ENCODE measurements around the gene DAND5. TPM values are rescaled to one million over a fixed set of nuclear protein-coding genes. Genes with fewer than 3 reads are reported as not detected.

DAND5 gene
- polyA plus RNA-seq, 1 donor (not counting 4 experiments of a cell fraction or from before 2014, with no cell fraction given): not detected

DNA sequence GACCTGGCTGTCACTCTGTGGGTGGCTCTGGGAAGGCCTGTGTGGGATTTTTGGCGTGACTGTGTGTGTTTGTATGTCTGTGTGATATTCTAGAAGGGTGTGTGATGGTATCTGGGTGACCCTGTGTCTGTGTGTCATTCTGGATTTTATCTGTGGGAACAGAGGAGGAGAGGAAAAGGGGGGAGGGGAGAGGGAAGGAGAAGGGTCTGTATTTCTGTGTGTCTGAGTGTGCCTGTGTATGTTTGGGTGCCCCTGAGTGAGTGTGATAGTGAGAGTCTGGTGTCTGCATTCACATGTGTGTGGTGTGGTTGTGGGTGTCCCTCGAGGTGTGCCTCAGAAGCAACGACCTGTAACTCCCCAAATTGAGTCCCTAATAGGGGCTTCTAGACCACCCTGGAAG is 17.8 kb downstream of the DAND5 start:
- Histone ChIP-seq H4K20me1 (ENCODE audit: control insufficient read depth, extremely low read depth, insufficient read depth, low read length) (no peaks in the 10 kb centered on the region), H3K79me2 (ENCODE audit: control insufficient read depth, insufficient read depth, low read length) (no peaks in the 10 kb centered on the region), H3K36me3 (ENCODE audit: control insufficient read depth in 2 of 2, extremely low read depth in 1 of 2, insufficient read depth in 2 of 2, low read length in 2 of 2) (no peaks in the 10 kb centered on the region), H3K4me1 (ENCODE audit: control insufficient read depth, extremely low read depth, insufficient read depth, low read length) (no peaks in the 10 kb centered on the region), H3K9me1 (ENCODE audit: control insufficient read depth, extremely low read depth, insufficient read depth, low read length) (no peaks in the 10 kb centered on the region), H3K4me3 (ENCODE audit: control insufficient read depth in 2 of 3, extremely low read depth in 1 of 3, insufficient read depth in 2 of 3, low read depth in 1 of 3, low read length in 3 of 3) (no peak overlapping the region), H3K27ac (ENCODE audit: control insufficient read depth, insufficient read depth, low read length) (no peak overlapping the region), H3K27me3 (ENCODE audit: control insufficient read depth, extremely low read depth, insufficient read depth, low read length) (no peaks in the 10 kb centered on the region), H2AFZ (ENCODE audit: control insufficient read depth, low read length) (no peak overlapping the region), H3K9ac (ENCODE audit: control insufficient read depth, extremely low read depth, insufficient read depth, low read length) (no peak overlapping the region), H3K9me3 (ENCODE audit: control insufficient read depth, low read depth, low read length) (peaks cover 2% of the 10 kb centered on the region), H3K4me2 (ENCODE audit: control insufficient read depth, extremely low read depth, insufficient read depth, low read depth, low read length) (no peak overlapping the region)
- DNase-seq (ENCODE audit: low read depth, low spot score) (no peak), FAIRE-seq (no peak)
- TF ChIP-seq EZH2 (IDR thresholded peaks at IDR 0.05; ENCODE audit: low read length): no peak
- TF ChIP-seq, protein P1, sequence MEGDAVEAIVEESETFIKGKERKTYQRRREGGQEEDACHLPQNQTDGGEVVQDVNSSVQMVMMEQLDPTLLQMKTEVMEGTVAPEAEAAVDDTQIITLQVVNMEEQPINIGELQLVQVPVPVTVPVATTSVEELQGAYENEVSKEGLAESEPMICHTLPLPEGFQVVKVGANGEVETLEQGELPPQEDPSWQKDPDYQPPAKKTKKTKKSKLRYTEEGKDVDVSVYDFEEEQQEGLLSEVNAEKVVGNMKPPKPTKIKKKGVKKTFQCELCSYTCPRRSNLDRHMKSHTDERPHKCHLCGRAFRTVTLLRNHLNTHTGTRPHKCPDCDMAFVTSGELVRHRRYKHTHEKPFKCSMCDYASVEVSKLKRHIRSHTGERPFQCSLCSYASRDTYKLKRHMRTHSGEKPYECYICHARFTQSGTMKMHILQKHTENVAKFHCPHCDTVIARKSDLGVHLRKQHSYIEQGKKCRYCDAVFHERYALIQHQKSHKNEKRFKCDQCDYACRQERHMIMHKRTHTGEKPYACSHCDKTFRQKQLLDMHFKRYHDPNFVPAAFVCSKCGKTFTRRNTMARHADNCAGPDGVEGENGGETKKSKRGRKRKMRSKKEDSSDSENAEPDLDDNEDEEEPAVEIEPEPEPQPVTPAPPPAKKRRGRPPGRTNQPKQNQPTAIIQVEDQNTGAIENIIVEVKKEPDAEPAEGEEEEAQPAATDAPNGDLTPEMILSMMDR (optimal IDR thresholded peaks at IDR 0.05 in 1 of 3, IDR thresholded peaks at IDR 0.05 in 1 of 3, conservative IDR thresholded peaks at IDR 0.05 in 1 of 3; ENCODE audit: extremely low read depth in 1 of 3, insufficient read depth in 2 of 3, low read length in 3 of 3): no peak
- dilution Hi-C loops (cut with MboI; ENCODE audit: extremely low pct_ligation_motif_present, low sequenced_read_pairs): no loop called here

DNA sequence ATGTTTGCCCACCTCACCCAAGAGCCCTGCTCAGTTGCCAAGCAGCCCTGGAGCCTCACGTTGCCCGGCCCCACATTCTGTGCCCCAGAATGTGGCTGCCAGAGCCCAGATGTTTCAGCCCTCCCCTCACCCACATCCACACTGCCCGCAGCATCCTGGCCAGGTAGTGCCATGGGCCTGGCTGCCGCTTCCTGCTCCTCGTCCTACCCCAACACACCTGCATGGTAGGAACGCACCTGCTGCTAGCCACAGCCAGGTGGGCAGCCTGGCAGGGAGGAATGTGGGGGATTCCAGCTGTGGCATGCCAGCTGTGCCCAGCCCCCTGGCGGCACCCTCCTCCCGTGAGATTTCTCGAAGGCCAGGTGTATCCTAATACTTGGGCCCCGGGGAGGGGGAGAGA is 18.4 kb downstream of the DAND5 start:
- Histone ChIP-seq H3K79me2 (ENCODE audit: control insufficient read depth, insufficient read depth, low read length) (no peaks in the 10 kb centered on the region), H4K20me1 (ENCODE audit: control insufficient read depth, extremely low read depth, insufficient read depth, low read length) (no peaks in the 10 kb centered on the region)

More for the DNA sequence above, 18.4 kb downstream of the DAND5 start:
- H3K9ac ChIP-seq (ENCODE audit: control insufficient read depth, extremely low read depth, insufficient read depth, low read length): no peak overlapping the region
- H3K27ac ChIP-seq (ENCODE audit: control insufficient read depth, insufficient read depth, low read length): no peak overlapping the region
- H3K36me3 ChIP-seq (ENCODE audit: control insufficient read depth in 2 of 2, extremely low read depth in 1 of 2, insufficient read depth in 2 of 2, low read length in 2 of 2): no peaks in the 10 kb centered on the region
- H3K9me1 ChIP-seq (ENCODE audit: control insufficient read depth, extremely low read depth, insufficient read depth, low read length): no peaks in the 10 kb centered on the region
- no peak overlapping the region for H3K4me3 ChIP-seq (ENCODE audit: control insufficient read depth in 2 of 3, extremely low read depth in 1 of 3, insufficient read depth in 2 of 3, low read depth in 1 of 3, low read length in 3 of 3)
- H3K4me2 ChIP-seq (ENCODE audit: control insufficient read depth, extremely low read depth, insufficient read depth, low read depth, low read length): no peak overlapping the region
- DNase-seq (ENCODE audit: low read depth, low spot score) (no peak), FAIRE-seq (no peak)
- no peak for TF ChIP-seq EZH2 (IDR thresholded peaks at IDR 0.05; ENCODE audit: low read length)
- TF ChIP-seq, protein P1 (optimal IDR thresholded peaks at IDR 0.05 in 1 of 3, IDR thresholded peaks at IDR 0.05 in 1 of 3, conservative IDR thresholded peaks at IDR 0.05 in 1 of 3; ENCODE audit: extremely low read depth in 1 of 3, insufficient read depth in 2 of 3, low read length in 3 of 3): no peak
- no peaks in the 10 kb centered on the region for H3K4me1 ChIP-seq (ENCODE audit: control insufficient read depth, extremely low read depth, insufficient read depth, low read length)
- no peaks in the 10 kb centered on the region for H3K27me3 ChIP-seq (ENCODE audit: control insufficient read depth, extremely low read depth, insufficient read depth, low read length)
- H3K9me3 ChIP-seq (ENCODE audit: control insufficient read depth, low read depth, low read length): peaks cover 2% of the 10 kb centered on the region
- H2AFZ ChIP-seq (ENCODE audit: control insufficient read depth, low read length): no peak overlapping the region
- dilution Hi-C loops (cut with MboI; ENCODE audit: extremely low pct_ligation_motif_present, low sequenced_read_pairs): no loop called here
